ENCODE results near the gene VDR.

VDR gene

DNA sequence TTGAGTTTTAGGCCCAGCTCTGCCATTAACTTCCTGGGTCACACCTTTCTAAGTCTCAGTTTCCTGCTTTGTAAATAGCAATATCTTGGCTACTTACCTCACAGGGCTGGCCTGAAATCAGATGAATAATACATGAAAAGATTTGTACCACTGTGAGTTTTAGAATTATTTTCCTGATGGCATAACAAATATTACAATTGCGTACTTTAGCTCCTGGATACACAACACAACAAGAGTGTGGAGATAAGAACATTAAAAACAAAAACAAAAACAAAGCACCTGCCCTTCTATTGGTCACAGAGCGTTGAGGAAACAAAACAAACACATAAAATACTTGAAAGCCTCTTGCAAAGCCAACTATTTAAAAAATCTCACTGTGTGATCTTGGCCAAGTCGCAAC is 80.2 kb downstream of the VDR start:
- peak overlapping the region; percentile 17 for H3K4me2 ChIP-seq (ENCODE audit: low read depth, low read length, poor library complexity, severe bottlenecking)
- no peak overlapping the region for H3K4me3 ChIP-seq (ENCODE audit: low read length, poor library complexity, severe bottlenecking)
- H3K36me3 ChIP-seq (ENCODE audit: insufficient read depth, low read length) = no peaks in the 10 kb centered on the region
- no peaks in the 10 kb centered on the region for H3K9me2 ChIP-seq (replicated peaks; ENCODE audit: low read depth, low read length)
- TF ChIP-seq EZH2phosphoT487 (IDR thresholded peaks at IDR 0.05; ENCODE audit: borderline replicate concordance) = no peak
- TF ChIP-seq, protein P1, sequence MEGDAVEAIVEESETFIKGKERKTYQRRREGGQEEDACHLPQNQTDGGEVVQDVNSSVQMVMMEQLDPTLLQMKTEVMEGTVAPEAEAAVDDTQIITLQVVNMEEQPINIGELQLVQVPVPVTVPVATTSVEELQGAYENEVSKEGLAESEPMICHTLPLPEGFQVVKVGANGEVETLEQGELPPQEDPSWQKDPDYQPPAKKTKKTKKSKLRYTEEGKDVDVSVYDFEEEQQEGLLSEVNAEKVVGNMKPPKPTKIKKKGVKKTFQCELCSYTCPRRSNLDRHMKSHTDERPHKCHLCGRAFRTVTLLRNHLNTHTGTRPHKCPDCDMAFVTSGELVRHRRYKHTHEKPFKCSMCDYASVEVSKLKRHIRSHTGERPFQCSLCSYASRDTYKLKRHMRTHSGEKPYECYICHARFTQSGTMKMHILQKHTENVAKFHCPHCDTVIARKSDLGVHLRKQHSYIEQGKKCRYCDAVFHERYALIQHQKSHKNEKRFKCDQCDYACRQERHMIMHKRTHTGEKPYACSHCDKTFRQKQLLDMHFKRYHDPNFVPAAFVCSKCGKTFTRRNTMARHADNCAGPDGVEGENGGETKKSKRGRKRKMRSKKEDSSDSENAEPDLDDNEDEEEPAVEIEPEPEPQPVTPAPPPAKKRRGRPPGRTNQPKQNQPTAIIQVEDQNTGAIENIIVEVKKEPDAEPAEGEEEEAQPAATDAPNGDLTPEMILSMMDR (conservative IDR thresholded peaks at IDR 0.05; ENCODE audit: low read length) = no peak
- H3K9me3 ChIP-seq (ENCODE audit: insufficient read depth, low read depth, low read length) = no peaks in the 10 kb centered on the region
- no peaks in the 10 kb centered on the region for H3K27me3 ChIP-seq (ENCODE audit: insufficient read depth, low read length, poor library complexity, severe bottlenecking)
- peak overlapping the region; percentile 73 for H2AFZ ChIP-seq (ENCODE audit: low read length)
- peaks cover 27% of the 10 kb centered on the region for H3K4me1 ChIP-seq (ENCODE audit: insufficient read depth, low read length, poor library complexity, severe bottlenecking)
- H4K20me1 ChIP-seq (ENCODE audit: insufficient read depth, low read length, poor library complexity, severe bottlenecking) = no peaks in the 10 kb centered on the region
- H3K79me2 ChIP-seq (ENCODE audit: insufficient read depth, low read length) = peaks cover 13% of the 10 kb centered on the region; the same call in 1 of the 2 replicates
- no peak overlapping the region for H3K9ac ChIP-seq (ENCODE audit: low read depth, low read length, poor library complexity, severe bottlenecking)
- peaks cover 5% of the 10 kb centered on the region; the same call in 1 of the 2 replicates for H3F3A ChIP-seq (ENCODE audit: low read depth)

DNA sequence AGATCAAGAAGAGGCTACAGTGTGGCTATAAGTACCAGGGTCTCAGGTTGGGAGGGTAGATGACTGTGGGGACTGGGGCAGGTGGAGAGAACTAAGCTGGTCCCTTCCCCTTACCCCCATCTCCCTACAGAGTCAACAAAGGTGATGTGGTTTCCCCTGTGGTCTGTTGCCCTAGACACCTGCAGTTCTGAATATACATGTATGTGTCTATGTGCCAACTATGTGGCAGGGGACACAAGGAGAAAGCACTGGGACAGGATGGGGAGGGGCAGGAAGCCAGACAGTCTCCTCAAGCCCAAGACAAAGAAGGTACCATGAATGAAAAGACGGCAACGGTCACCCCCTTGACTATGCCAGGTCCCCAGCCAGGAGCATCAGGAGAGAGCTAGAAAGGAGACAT is 80.6 kb downstream of the VDR start:
- H3K4me1 ChIP-seq (ENCODE audit: insufficient read depth, low read length, poor library complexity, severe bottlenecking) = peaks cover 27% of the 10 kb centered on the region
- peaks cover 5% of the 10 kb centered on the region; the same call in 1 of the 2 replicates for H3F3A ChIP-seq (ENCODE audit: low read depth)
- H3K27me3 ChIP-seq (ENCODE audit: insufficient read depth, low read length, poor library complexity, severe bottlenecking) = no peaks in the 10 kb centered on the region
- peaks cover 15% of the 10 kb centered on the region for H3K79me2 ChIP-seq (ENCODE audit: insufficient read depth, low read length)
- no peaks in the 10 kb centered on the region for H3K36me3 ChIP-seq (ENCODE audit: insufficient read depth, low read length)
- no peak overlapping the region for H3K9ac ChIP-seq (ENCODE audit: low read depth, low read length, poor library complexity, severe bottlenecking)
- no peaks in the 10 kb centered on the region for H3K9me2 ChIP-seq (replicated peaks; ENCODE audit: low read depth, low read length)
- peak overlapping the region; percentile 17 for H3K4me2 ChIP-seq (ENCODE audit: low read depth, low read length, poor library complexity, severe bottlenecking)
- peak overlapping the region; percentile 73 for H2AFZ ChIP-seq (ENCODE audit: low read length)
- TF ChIP-seq EZH2phosphoT487 (IDR thresholded peaks at IDR 0.05; ENCODE audit: borderline replicate concordance) = no peak
- TF ChIP-seq, protein P1 (conservative IDR thresholded peaks at IDR 0.05; ENCODE audit: low read length) = no peak
- H3K9me3 ChIP-seq (ENCODE audit: insufficient read depth, low read depth, low read length) = no peaks in the 10 kb centered on the region
- no peak overlapping the region for H3K4me3 ChIP-seq (ENCODE audit: low read length, poor library complexity, severe bottlenecking)
- H4K20me1 ChIP-seq (ENCODE audit: insufficient read depth, low read length, poor library complexity, severe bottlenecking) = no peaks in the 10 kb centered on the region

DNA sequence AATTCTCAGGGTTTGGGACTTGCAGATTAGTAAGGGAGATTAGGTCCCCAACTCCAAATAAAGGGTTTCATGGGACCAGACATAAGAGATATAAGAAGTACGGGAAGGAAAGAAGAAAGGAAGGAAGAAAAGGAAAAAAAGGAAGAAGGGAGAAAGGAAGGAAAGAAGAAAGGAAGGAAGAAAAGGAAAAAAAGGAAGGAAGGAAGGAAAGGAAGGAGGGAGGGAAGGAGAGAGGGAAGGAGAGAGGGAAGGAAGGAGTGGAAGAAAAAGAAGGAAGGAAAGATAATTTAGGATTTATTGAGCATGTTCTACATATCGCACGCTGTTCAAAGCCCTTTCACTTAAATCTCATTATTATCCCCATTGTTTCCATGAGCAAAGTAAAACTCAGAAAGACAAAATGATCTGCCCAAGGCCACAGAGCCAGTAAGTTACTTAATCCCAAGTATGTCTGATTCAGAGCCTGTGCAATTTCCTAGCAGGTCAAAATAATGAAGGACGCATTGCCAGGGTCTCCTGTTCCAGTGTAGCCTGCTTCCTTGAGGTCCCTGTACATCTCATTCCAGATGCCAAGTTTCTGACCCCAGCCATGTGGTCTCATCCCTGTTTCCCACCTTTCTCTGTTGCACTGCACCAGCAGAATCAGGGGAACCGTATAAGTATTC is 81.2 kb downstream of the VDR start:
- peaks cover 5% of the 10 kb centered on the region; the same call in 1 of the 2 replicates for H3F3A ChIP-seq (ENCODE audit: low read depth)
- peak overlapping the region; percentile 17 for H3K4me2 ChIP-seq (ENCODE audit: low read depth, low read length, poor library complexity, severe bottlenecking)

More for the DNA sequence above, 81.2 kb downstream of the VDR start:
- Histone ChIP-seq H3K4me3 (ENCODE audit: low read length, poor library complexity, severe bottlenecking) (no peak overlapping the region), H2AFZ (ENCODE audit: low read length) (no peak overlapping the region), H4K20me1 (ENCODE audit: insufficient read depth, low read length, poor library complexity, severe bottlenecking) (peaks cover 5% of the 10 kb centered on the region), H3K79me2 (ENCODE audit: insufficient read depth, low read length) (peaks cover 22% of the 10 kb centered on the region), H3K9me2 (replicated peaks; ENCODE audit: low read depth, low read length) (no peaks in the 10 kb centered on the region), H3K9me3 (ENCODE audit: insufficient read depth, low read depth, low read length) (no peaks in the 10 kb centered on the region), H3K9ac (ENCODE audit: low read depth, low read length, poor library complexity, severe bottlenecking) (no peak overlapping the region), H3K36me3 (ENCODE audit: insufficient read depth, low read length) (no peaks in the 10 kb centered on the region), H3K27me3 (ENCODE audit: insufficient read depth, low read length, poor library complexity, severe bottlenecking) (no peaks in the 10 kb centered on the region), H3K4me1 (ENCODE audit: insufficient read depth, low read length, poor library complexity, severe bottlenecking) (peaks cover 28% of the 10 kb centered on the region)
- TF ChIP-seq, protein P1 (conservative IDR thresholded peaks at IDR 0.05; ENCODE audit: low read length) = no peak
- no peak for TF ChIP-seq EZH2phosphoT487 (IDR thresholded peaks at IDR 0.05; ENCODE audit: borderline replicate concordance)

All from Loucy (cell line).